ENCODE results near the gene NUAK1.

DNA sequence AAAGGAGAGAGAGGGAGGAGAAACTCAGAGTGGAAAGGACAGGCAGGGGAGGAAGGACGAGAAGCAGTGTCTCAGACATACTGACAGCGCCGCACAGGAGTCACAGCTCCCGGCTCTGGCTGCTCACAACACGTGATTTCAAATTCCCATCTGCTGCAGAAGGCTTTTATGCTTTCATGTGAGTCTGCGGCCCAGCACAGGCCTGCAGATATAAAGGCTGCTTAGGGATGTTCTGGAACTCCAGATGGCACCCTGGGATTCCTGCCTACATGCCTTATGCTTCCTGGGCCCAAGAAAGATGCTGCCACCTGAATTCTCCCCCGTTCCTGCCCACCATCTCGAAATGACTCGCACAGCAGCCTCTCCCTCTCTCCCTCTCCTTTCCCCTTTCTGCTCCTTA lies 89.6 kb downstream of the NUAK1 start:
- TF ChIP-seq, protein P1, sequence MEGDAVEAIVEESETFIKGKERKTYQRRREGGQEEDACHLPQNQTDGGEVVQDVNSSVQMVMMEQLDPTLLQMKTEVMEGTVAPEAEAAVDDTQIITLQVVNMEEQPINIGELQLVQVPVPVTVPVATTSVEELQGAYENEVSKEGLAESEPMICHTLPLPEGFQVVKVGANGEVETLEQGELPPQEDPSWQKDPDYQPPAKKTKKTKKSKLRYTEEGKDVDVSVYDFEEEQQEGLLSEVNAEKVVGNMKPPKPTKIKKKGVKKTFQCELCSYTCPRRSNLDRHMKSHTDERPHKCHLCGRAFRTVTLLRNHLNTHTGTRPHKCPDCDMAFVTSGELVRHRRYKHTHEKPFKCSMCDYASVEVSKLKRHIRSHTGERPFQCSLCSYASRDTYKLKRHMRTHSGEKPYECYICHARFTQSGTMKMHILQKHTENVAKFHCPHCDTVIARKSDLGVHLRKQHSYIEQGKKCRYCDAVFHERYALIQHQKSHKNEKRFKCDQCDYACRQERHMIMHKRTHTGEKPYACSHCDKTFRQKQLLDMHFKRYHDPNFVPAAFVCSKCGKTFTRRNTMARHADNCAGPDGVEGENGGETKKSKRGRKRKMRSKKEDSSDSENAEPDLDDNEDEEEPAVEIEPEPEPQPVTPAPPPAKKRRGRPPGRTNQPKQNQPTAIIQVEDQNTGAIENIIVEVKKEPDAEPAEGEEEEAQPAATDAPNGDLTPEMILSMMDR (IDR thresholded peaks at IDR 0.05; ENCODE audit: poor library complexity, severe bottlenecking) = no peak
- no peak for TF ChIP-seq EZH2 (IDR thresholded peaks at IDR 0.05; ENCODE audit: borderline replicate concordance, insufficient read depth, low read length, poor library complexity, severe bottlenecking)
- TF ChIP-seq POLR2AphosphoS5 (IDR thresholded peaks at IDR 0.05) = no peak
- no peak for TF ChIP-seq RAD21 (conservative IDR thresholded peaks at IDR 0.05)
